Measurements from ENCODE around the gene POLR2L. TPM values are rescaled to one million over a fixed set of nuclear protein-coding genes. Genes with fewer than 3 reads are reported as not detected.

POLR2L gene
- total RNA-seq, 2 experiments from 2014 or later, result 90.3 to 96.0 TPM

GRCh38 chr11:837189-837989 lies 4.9 kb downstream of the POLR2L start:
- no peak overlapping the region for H3K27ac Mint-ChIP-seq
- H3K36me3 Mint-ChIP-seq (ENCODE audit: low read depth), result peaks cover 5% of the 10 kb centered on the region
- ChIA-PET CTCF (interaction anchor here (0.9 kb wide), 1 partner anchor 11 kb away, joined by 3 read pairs; no protein-coding TSS in a partner anchor), POLR2A (no interaction called here)
- H3K4me3 Mint-ChIP-seq, result no peak overlapping the region
- no peak for DNase-seq
- H3K4me1 Mint-ChIP-seq, result peaks cover 24% of the 10 kb centered on the region
- H3K9me3 Mint-ChIP-seq, result no peaks in the 10 kb centered on the region
- H3K27me3 Mint-ChIP-seq, result peaks cover 4% of the 10 kb centered on the region

GRCh38 chr11:836700-837099 lies 5.6 kb downstream of the POLR2L start:
- Mint-ChIP-seq H3K36me3 (ENCODE audit: low read depth) (peaks cover 5% of the 10 kb centered on the region), H3K9me3 (no peaks in the 10 kb centered on the region), H3K27ac (no peak overlapping the region), H3K4me1 (peaks cover 27% of the 10 kb centered on the region), H3K27me3 (peaks cover 8% of the 10 kb centered on the region), H3K4me3 (no peak overlapping the region)
- POLR2A ChIA-PET, result no interaction called here
- no peak for DNase-seq
- CTCF ChIA-PET, result no interaction called here

- no peak for DNase-seq
- Mint-ChIP-seq H3K27ac (no peak overlapping the region), H3K4me3 (no peak overlapping the region), H3K9me3 (no peaks in the 10 kb centered on the region), H3K4me1 (peaks cover 28% of the 10 kb centered on the region), H3K36me3 (ENCODE audit: low read depth) (peaks cover 5% of the 10 kb centered on the region), H3K27me3 (peaks cover 12% of the 10 kb centered on the region)
- ChIA-PET POLR2A (no interaction called here), CTCF (interaction anchor here (5.5 kb wide), 1 partner anchor 11 kb away, joined by 19 read pairs; no protein-coding TSS in a partner anchor)
Observed at GRCh38 chr11:836274-836673, 6.1 kb downstream of the POLR2L start.

GRCh38 chr11:834371-835316 lies 7.7 kb downstream of the POLR2L start:
- Mint-ChIP-seq H3K36me3 (ENCODE audit: low read depth) (peaks cover 2% of the 10 kb centered on the region), H3K4me1 (peaks cover 19% of the 10 kb centered on the region), H3K4me3 (peak overlapping the region; percentile 67), H3K9me3 (no peaks in the 10 kb centered on the region), H3K27me3 (peaks cover 23% of the 10 kb centered on the region), H3K27ac (no peak overlapping the region)
- ChIA-PET POLR2A (no interaction called here), CTCF (interaction anchor here (1.1 to 5.5 kb wide), 4 partner anchors 13 to 37 kb away, joined by 3 to 19 read pairs (median 4); partner anchors contain the start of gene PNPLA2)
- no peak for DNase-seq

GRCh38 chr11:833849-834311 lies 8.4 kb downstream of the POLR2L start:
- peaks cover 27% of the 10 kb centered on the region for H3K4me1 Mint-ChIP-seq
- ChIA-PET CTCF (interaction anchor here (1.1 to 5.5 kb wide), 3 partner anchors 14 to 36 kb away, joined by 3 to 19 read pairs (median 3); no protein-coding TSS in a partner anchor), POLR2A (no interaction called here)
- peaks cover 30% of the 10 kb centered on the region for H3K27me3 Mint-ChIP-seq
- H3K9me3 Mint-ChIP-seq, result no peaks in the 10 kb centered on the region
- H3K27ac Mint-ChIP-seq, result no peak overlapping the region
- H3K4me3 Mint-ChIP-seq, result peak overlapping the region; percentile 67
- no peak for DNase-seq
- H3K36me3 Mint-ChIP-seq (ENCODE audit: low read depth), result peaks cover 2% of the 10 kb centered on the region

- Mint-ChIP-seq H3K36me3 (ENCODE audit: low read depth) (no peaks in the 10 kb centered on the region), H3K27ac (no peak overlapping the region), H3K9me3 (no peaks in the 10 kb centered on the region), H3K27me3 (peaks cover 37% of the 10 kb centered on the region), H3K4me3 (peak overlapping the region; percentile 67), H3K4me1 (peaks cover 32% of the 10 kb centered on the region)
- DNase-seq, result peak; percentile 29
- ChIA-PET CTCF (interaction anchor here (1.3 to 5.5 kb wide), 4 partner anchors 8 to 21 kb away, joined by 3 to 19 read pairs (median 5); no protein-coding TSS in a partner anchor), POLR2A (no interaction called here)
Observed at GRCh38 chr11:833114-833791, 9.1 kb downstream of the POLR2L start.

- DNase-seq, result peak; percentile 51
- POLR2A ChIA-PET, result no interaction called here
- CTCF ChIA-PET, result interaction anchor here (1.1 to 5.5 kb wide), 4 partner anchors 9 to 24 kb away, joined by 3 to 19 read pairs (median 6); no protein-coding TSS in a partner anchor
- Mint-ChIP-seq H3K4me1 (peaks cover 38% of the 10 kb centered on the region), H3K27ac (no peak within 1 kb of the TSS), H3K9me3 (no peaks in the 10 kb centered on the region), H3K27me3 (peaks cover 43% of the 10 kb centered on the region), H3K4me3 (peak within 1 kb of the TSS; percentile 67), H3K36me3 (ENCODE audit: low read depth) (no peaks in the 10 kb centered on the region)
Observed at GRCh38 chr11:832529-833113, 9.7 kb downstream of the POLR2L start, which contains the start of gene CD151. CD151 (plus strand) TSS chr11:832952; CDS start chr11:836070, 3,118 bp downstream.

- Mint-ChIP-seq H3K9me3 (no peaks in the 10 kb centered on the region), H3K27me3 (peaks cover 46% of the 10 kb centered on the region), H3K36me3 (ENCODE audit: low read depth) (no peaks in the 10 kb centered on the region), H3K4me1 (peaks cover 41% of the 10 kb centered on the region), H3K27ac (no peak overlapping the region), H3K4me3 (peak overlapping the region; percentile 34)
- CTCF ChIA-PET, result interaction anchor here (1.1 to 5.5 kb wide), 4 partner anchors 9 to 23 kb away, joined by 3 to 19 read pairs (median 6); no protein-coding TSS in a partner anchor
- POLR2A ChIA-PET, result no interaction called here
- DNase-seq, result no peak
Observed at GRCh38 chr11:831961-832528, 10.3 kb downstream of the POLR2L start.

- DNase-seq, result no peak
- Mint-ChIP-seq H3K4me1 (peaks cover 45% of the 10 kb centered on the region), H3K4me3 (peak overlapping the region; percentile 34), H3K27ac (no peak overlapping the region), H3K9me3 (no peaks in the 10 kb centered on the region), H3K27me3 (peaks cover 46% of the 10 kb centered on the region), H3K36me3 (ENCODE audit: low read depth) (no peaks in the 10 kb centered on the region)
- POLR2A ChIA-PET, result no interaction called here
- CTCF ChIA-PET, result interaction anchor here (1.1 to 5.5 kb wide), 5 partner anchors 10 to 22 kb away, joined by 3 to 19 read pairs (median 6); partner anchors contain the start of genes PNPLA2, POLR2L and TSPAN4
Observed at GRCh38 chr11:831118-831864, 11.0 kb downstream of the POLR2L start.

GRCh38 chr11:830295-831117 lies 11.8 kb downstream of the POLR2L start:
- H3K27ac Mint-ChIP-seq, result no peak overlapping the region
- CTCF ChIA-PET, result interaction anchor here (1.6 to 2.2 kb wide), 2 partner anchors 11 to 12 kb away, joined by 3 to 6 read pairs; partner anchors contain the start of genes PNPLA2, POLR2L and TSPAN4
- H3K9me3 Mint-ChIP-seq, result no peaks in the 10 kb centered on the region
- peaks cover 46% of the 10 kb centered on the region for H3K4me1 Mint-ChIP-seq
- peak; percentile 46 for DNase-seq
- no peaks in the 10 kb centered on the region for H3K36me3 Mint-ChIP-seq (ENCODE audit: low read depth)
- H3K4me3 Mint-ChIP-seq, result no peak overlapping the region
- peaks cover 46% of the 10 kb centered on the region for H3K27me3 Mint-ChIP-seq
- POLR2A ChIA-PET, result no interaction called here

All from activated CD4-positive, alpha-beta T cell treated with anti-CD3 and anti-CD28 coated beads, Interleukin-2, amount 10 ng/mL, durations not matched to agents 7 days and 5 days (primary cell).